Hippocampal formation (tissue), 2 donors: ENCODE measurements around the gene NFIB.
A peak's percentile ranks its signal among the peaks of the same experiment; 100 is the strongest.

Experiments used
- DNase-seq, 2 donors: peaks; one replicate each; lab custom pipeline; 2025; lab: John Stamatoyannopoulos, UW

NFIB gene

DNA sequence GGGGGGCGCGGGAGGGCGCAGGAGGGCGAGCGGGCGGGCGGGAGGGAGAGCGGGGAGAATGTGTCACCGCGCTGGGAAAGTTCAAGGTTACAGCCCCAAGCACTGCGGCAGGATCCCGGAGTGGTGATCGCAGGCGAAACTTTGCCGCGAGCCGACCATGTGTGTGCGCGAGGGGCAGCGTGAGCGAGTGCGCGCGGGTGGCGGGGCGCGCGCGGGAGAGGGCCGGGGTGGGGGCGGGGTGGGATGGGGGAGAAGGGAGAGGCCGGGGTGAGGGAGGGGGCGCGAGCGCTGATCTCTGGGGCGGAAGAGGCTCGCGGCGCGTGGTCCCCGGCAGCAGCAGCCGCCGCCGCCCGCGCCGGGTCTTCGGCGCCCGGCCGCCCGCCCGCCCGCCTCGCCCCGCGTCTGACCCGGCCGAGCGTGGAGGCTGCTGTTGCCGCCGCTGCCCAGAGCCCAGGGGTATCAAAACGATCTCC is at the start of gene NFIB:
Gene NFIB (minus strand): TSS at position 191 of the 473 bp plus-strand sequence. CDS start 630 bp downstream, outside the sequence.
- no peak for DNase-seq

DNA sequence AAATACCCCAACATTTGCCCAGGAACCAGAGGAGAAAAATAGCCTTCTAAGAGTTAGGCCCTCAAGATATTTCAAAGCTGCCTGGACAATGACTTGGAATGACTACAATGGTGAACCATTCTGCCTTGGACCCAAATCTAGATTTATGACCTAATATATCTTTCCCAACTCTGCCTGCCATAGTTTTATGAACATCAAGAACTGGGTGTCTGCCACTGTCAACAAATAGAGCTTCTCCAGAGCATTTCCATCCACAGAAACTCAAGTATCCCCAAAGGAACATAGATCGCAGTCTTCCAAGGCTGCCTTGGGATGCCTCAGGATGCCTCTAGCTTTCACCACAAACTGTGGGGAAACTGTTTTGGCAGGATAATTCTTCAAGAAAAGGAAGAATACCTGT is 48.2 kb upstream of the NFIB start:
- no peak for DNase-seq

DNA sequence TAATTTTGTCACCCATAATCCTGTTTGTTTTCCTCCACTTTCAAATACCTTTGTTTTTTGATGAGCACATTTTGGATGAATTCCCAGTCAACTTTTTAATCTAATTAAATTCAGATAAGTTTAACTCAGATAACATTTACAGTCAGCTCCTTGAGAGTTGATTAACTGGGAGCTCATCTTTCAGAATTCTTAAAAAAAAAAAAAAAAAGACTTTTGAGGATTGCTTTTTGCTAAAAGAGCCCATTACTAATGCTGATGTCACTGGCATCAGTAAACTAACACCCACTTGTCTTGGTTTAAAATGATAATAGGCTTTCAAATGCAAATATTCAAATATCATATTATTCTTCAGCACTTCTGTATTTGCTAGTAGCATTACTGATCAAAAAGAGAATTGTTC is 47.1 kb upstream of the NFIB start:
- DNase-seq = no peak

DNA sequence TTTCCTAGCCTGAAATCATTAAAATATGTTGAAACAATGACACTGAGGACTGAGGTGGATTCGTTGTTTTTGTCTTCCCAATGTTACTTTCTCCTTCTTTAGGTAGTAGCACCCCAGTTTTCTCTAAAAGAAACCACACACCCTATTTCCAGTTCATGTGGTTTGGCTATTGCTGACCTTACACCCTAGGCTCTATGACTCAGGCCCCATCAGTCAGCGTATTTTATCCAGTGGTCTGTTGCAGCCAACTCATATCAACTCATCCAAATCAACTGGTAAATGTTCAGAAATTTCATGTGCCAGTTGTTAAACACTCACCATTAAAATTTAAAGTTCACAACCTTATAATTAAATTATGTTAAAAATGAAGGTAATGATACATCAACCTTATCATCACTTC is 44.6 kb upstream of the NFIB start:
- no peak for DNase-seq

GRCh38 chr9:14356351-14357265 is 42.7 kb upstream of the NFIB start:
- DNase-seq = no peak

DNA sequence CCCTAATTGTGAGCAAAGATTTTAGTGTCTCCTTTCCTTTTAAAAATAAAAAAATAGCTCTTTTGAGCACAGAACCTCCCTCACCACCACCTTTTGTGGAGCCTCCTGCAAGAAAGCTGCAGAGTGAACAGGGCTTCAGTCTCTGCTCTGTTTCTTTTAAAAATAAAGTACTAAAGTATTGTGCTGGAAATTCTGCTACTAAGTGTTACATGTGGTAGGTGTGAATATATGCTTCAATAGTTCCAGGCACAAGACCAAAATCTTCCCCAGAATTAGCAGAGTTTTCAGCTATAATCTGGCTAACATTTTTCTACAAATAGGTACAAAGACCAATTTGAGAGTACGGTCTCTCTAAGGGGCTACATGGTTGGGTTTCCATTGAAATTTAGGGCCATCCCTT is 40.3 kb upstream of the NFIB start:
- no peak for DNase-seq

DNA sequence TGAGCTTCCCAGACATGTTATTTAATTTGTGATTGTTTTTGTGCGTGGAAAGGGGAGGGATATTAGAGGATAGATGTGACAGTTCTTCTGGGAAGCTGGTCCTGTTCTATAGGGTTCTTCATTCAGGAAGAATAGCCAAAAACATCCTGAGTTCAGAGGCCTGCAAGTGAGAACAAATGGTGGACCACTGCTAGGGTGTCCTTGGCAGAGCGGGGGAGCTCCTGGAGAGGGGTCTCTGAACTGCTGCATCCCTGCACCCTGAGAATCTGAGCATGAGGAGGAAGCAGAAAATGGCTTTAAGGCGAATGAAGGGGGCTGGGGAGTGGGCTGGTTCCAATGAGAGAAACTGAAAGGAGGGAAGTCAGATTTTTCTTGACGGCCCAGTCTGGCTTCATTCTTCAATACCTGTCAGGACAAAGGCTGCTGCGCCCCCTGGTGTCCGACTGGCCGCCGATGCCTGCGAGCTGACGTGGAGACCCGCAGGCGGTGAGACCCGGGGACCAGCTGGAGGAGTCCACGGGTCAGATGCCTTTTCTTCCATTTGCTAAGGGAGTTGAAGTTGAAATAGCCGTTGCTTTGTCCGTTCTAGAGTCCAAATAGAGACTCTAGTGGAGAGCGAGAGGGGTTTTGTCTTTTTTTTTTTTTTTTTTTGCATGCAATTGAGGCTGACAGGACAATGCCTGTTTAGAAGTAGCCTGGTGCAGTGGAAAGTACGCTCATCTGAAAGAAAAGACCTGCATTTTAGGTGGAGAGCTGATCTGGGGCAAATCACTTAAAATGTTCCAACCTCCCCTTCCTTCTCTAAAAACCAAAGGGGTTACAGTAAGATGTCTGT is 39.5 kb upstream of the NFIB start:
- DNase-seq = peak in 1 of 2 donors; percentile 94

DNA sequence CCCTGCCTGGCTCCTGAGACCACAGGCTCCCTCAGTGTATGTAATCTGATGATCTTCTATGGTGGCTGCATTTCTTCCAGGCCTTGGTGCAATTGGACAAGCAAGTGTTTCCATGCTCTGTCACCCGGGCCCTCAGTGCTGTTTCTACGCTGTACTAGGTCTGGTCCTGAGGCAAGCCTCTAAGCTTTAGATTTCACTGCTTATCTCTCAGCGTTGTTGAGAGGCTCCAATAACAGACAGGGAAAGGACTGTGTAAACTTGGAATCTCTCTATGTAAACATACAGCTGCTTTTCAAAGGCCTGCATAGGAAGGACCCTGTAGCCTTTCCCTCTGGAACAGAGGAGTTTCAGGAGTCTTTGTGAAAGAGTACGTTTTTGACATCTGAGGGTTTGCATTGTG is 38.6 kb upstream of the NFIB start:
- no peak for DNase-seq

DNA sequence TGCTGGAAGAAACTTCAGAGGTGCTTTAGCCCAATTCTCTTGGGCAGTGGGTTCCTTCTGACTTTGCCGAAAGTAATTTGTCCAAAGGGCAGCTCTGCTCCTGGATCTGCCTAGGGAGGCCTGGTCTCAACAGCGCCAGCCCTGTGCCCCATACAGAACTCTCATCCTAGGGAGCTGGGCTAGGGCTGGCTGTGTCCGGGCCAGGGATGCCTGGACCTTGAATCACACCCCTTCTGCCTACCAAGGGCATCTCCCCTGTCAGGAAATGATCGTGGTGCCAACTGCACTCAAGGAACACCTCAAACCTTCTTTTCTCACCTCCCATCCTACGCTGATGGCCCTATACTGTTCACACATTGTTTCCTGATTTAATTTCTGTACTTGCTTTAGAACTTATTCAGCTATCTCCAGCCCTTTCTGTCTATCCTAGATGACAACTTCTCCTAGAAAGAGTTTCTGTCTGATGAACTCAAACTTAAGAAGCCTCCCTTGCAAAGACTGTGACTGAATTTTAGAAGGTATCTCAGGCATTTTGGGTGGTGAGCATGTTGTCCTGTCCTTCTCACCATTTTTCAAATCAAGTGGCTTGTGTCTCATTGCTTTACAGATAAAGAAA is 37.4 kb upstream of the NFIB start:
- no peak for DNase-seq

DNA sequence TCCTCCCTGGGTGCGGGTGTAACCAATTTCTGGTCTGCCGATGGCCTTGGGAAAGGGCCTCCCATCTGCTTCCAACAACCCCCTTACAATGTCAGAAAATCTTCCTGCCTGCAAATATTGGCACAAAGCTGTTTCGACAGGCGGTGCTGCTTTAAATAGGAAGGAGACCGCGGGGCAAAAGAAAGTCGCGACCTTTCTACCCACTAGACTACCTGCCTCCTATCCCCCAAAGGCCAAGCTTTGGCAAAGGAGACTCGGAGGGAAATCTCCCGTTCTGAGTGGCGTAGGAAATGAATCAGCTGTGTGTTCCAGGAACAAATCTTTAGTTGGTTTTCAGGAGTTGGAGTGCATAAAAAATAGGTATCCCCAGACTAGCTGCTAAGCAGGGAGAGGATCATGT is 36.8 kb upstream of the NFIB start:
- no peak for DNase-seq

DNA sequence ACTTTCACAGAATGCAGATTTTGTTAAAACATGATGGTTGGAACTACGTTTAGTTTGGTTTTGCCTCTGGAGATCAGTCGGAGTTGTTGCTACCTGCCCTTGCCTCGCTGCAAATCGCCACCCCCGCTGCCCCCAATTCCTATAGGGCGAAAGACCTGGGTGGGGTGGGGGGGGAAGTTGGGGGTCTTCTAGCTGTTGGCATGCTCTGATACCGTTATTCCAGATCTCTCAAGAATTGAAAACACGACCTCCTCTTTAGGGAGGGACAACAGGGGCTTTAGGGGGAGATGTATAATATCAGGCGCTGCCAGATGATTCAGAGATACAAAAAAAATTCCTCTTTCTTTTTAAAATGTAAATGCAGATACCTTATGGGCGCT is 36.4 kb upstream of the NFIB start:
- no peak for DNase-seq

- no peak for DNase-seq
Observed at GRCh38 chr9:14349447-14350348, 35.8 kb upstream of the NFIB start.

DNA sequence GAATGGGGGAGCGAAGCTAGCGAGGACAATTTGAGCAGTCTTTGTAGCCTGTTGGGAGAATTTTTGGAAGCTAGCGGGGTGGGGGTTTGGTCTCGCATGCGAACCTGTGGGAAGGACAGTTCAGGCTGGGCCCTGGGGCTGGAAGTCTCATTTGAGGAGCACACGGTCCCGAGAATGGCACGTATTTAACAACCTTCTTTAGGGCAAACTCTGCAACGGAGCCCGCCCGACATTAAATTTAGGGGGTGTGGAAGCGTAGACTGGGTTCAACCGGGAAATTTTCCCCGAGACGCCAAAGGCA is 35.2 kb upstream of the NFIB start:
- no peak for DNase-seq

- DNase-seq = no peak
Observed at GRCh38 chr9:14348373-14349145, 34.6 kb upstream of the NFIB start.

DNA sequence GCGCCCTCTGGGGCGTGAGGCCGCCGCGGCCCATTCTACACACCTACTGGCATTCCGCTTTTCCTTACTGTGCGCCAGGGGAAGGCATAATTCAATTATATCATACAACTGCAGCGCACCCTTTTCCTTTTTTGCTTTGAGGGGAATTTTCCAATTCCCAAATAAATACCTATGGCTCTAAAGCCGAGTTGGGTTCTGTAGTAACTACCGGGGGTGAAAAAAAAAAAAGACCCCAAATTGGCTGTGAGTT is 34.1 kb upstream of the NFIB start:
- no peak for DNase-seq

- no peak for DNase-seq
Observed at GRCh38 chr9:14347406-14348122, 33.6 kb upstream of the NFIB start.

- no peak for DNase-seq
Observed at GRCh38 chr9:14346811-14347405, 33.0 kb upstream of the NFIB start.

DNA sequence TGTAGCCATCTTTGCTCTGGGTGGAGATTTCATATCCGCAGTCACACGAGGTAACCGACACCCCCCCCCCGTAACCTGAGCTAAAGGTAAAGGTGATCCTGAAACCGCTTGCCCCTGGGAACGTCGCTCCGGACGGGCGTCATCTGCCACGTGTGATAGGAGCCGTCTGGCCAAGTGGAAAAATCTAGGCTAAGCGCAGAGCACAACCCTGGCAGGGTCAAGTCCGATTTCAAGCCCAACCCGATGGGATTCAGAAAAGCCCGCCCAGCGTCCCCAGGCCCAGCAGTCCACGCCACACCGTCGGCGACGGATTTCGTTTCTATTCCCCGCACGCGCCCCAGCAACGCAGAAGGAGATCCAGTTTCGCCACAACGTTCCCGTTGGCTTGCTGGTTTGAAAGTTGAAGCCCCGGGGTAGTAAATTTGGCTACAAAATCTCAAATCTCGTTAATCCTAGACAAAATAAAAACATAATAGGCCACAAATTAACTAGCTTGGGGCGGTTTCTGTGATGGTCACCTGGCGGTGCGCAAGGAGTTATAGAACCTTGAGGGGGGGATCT is 32.4 kb upstream of the NFIB start:
- no peak for DNase-seq

DNA sequence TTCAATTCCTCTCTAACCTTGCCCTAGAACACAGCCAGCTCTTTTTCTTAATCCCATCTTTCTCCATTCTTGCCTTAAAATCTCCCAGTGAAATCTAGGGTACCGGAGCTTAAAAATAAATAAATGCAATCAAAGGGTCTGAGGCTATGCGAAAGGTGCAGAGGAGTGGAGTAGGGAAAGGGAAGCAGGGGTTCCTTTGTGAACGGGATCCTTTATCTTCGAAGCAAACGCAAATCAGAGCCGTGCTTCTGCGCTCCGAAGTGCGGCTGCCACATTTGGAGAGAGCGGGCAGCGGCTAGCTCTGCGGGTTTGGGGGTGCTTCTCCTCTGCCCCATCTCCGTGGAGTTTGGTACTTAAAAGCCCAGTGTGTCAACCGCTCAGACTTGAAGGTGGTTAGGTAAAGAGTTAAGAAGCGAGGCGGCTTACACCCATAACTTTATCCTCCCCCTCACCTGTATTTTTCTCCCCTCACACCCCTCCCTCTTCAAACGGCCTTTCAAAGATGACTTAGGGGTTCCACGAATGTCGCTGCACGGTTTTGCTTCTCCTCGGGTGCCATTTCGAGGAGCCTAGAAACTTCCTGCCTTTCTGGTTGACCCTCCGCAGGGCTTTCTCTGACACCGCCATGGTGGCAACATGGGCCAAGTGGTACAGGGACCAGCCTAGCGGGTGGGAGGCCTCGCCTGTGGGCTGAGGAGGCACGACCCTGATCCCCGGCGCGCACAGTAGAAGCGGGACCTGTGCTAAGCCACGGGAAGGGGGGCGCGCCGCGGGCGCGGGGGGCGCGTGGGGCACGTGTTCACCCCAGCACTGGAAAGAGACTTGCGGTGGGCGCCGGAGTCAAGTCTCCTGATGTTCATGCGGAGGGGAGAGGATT is 31.7 kb upstream of the NFIB start:
- DNase-seq = no peak
